ENCODE data around the gene WWC1.

WWC1 gene

DNA sequence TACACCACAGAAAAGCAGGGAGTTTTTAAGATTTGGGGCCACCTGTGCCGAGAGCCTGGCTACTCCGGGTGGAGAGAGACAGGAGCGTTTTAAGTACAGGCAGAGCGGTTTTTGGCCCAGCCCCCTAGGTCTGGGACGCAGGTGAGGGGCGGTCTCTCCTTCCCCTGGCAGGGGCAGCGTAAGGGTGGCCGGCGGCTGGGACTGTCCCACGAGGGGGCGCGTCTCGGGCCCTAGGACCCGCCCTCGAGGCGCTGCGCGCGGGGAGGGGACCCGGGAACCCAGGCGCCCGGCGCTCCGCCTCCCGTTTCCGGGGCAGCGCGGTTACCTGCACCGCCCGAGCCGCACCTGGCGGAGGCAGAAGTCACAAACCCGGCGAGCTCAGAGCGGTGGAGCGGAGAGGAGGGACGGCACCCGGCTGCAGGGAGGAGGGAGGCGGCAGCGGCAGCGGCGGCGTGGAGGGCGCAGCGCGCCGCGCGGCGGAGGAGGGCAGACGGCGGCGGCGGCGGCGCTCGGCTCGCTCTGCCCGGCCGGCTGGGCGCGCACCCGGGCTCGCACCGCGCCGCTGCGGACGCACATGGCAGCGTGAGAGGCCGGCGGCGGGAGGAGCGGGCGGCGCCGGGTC lies at the start of gene WWC1:
WWC1 (plus strand) TSS at position 304 of the 622 bp plus-strand sequence. CDS start 508 bp downstream, outside the sequence.
- DNase-seq (ENCODE audit: low spot score): no peak

DNA sequence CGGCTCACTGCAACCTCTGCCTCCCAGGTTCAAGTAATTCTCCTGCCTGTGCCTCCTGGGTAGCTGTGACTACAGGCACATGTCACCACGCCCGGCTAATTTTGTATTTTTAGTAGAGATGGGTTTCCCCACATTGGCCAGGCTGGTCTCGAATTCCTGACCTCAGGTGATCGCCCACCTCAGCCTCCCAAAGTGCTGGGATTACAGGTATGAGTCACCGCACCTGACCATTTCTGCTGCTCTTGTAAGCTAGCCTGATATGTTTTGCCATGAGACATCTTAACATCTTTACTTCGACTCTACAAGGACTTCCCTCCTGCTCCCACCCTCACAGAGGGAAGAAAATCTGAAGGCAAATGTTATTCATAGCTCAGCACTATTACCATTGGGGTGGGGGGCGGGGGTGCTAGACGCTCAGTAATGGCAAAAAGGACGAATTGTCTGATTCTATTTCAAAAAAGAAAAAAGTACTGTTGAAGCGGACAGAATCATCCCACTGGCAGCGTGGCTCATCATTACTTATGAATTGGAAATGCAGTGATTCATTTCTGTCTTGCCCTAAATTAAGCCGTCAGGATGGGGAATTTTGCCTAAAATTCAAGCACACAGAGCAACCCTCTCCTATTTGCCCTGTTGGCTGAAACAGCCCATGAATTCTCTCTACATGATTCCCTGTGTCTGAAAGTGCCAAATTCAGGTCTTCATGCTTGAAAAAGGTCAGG lies 46.4 kb upstream of the WWC1 start:
- DNase-seq (ENCODE audit: low spot score): no peak

DNA sequence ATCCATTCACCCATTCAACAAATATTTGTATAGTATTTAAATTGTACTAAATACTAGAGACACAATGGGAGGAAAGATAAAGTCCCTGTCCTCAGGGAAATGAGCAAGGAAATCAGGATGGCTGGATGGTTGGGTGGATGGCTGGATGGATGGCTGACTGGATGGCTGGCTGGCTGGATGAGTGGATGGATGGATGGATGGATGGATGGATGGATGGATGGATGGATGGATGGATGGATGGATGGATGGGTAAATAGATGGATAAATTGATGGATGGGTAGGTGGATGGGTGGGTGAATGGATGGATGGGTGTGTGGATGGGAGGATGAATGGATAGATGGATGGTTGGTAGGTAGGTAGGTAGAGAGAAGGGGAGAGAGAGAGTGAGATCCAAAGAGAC lies 41.5 kb upstream of the WWC1 start:
- no peak for DNase-seq (ENCODE audit: low spot score)

- DNase-seq (ENCODE audit: low spot score): no peak
Measured at GRCh38 chr5:168251259-168251658, 40.2 kb upstream of the WWC1 start.

GRCh38 chr5:168254013-168254693 lies 37.3 kb upstream of the WWC1 start:
- DNase-seq (ENCODE audit: low spot score): no peak

DNA sequence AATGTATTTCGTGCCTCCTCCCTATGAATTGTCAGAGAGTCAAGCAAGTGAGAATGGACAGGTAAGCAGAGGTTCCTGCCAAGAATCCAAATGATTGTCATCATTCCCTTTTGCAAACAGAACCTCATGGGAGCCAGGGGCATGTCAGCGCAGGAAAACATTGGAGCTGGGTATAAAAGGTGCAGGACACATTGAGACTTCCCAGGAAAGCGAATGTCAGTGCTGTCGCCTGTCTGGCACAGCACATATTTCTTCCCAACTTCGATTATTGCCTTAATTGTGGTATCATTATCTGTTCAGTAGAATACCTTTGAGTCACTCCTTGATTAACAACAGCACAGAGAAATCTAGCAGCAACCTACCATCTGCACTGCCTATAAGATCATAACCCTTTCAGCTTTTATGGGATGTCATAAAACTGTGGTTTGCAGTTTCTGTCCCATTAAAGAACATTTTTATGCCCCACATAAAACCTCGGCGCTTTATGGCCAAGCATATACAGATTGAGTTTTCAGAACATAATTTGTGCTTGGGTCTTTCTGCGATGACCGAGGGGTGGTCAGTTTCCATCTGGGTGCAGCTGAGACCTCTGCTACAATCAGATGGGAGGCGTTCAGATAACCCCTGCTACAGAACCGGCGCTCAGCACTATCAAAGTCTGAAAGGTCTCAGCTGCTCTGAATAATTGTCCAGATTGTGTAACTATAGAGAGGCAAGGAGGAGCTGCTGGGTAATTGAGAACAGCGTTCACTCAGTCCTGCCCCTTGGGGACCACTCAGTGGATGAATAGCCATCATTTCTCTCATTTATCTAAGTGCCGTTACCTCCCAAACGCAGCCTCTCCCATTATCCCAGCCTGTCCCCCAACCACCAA lies 30.9 kb upstream of the WWC1 start:
- no peak for DNase-seq (ENCODE audit: low spot score)

DNA sequence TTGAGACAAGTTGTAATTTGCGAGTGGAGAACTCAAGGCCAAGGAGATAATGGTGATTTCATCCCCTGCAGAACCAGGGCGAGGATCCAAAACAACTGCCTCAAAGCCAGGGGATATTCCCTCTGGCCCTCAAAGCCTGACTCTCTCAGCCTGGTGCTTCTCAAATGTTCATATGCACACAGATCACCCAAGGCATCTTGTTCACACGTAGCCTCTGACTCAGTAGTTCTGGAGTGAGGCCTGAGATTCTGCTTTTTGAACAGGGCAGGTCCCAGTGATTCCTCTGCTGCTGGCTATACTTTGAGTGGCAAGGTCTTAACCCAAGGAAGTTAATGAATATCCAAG lies 30.2 kb upstream of the WWC1 start:
- DNase-seq (ENCODE audit: low spot score): no peak

DNA sequence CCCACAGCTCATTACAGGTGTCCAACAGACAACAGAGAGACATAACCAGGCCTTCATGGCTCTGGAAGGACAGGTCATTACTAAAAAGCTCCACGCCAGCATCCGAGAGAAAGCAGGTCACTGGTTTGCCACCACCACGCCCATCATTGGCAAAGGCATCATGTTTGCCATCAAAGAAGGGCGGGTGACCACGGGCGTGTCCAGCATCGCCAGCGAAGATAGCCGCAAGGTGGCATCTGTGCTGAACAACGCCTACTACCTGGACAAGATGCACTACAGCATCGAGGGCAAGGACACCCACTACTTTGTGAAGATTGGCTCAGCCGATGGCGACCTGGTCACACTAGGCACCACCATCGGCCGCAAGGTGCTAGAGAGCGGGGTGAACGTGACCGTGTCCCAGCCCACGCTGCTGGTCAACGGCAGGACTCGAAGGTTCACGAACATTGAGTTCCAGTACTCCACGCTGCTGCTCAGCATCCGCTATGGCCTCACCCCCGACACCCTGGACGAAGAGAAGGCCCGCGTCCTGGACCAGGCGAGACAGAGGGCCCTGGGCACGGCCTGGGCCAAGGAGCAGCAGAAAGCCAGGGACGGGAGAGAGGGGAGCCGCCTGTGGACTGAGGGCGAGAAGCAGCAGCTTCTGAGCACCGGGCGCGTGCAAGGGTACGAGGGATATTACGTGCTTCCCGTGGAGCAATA lies 29.3 kb upstream of the WWC1 start:
- no peak for DNase-seq (ENCODE audit: low spot score)

- no peak for DNase-seq (ENCODE audit: low spot score)
Measured at GRCh38 chr5:168263121-168263520, 28.3 kb upstream of the WWC1 start.

GRCh38 chr5:168266016-168266415 lies 25.4 kb upstream of the WWC1 start:
- DNase-seq (ENCODE audit: low spot score): no peak

- peak; percentile 91 for DNase-seq (ENCODE audit: low spot score)
Measured at GRCh38 chr5:168268949-168269936, 22.2 kb upstream of the WWC1 start.

DNA sequence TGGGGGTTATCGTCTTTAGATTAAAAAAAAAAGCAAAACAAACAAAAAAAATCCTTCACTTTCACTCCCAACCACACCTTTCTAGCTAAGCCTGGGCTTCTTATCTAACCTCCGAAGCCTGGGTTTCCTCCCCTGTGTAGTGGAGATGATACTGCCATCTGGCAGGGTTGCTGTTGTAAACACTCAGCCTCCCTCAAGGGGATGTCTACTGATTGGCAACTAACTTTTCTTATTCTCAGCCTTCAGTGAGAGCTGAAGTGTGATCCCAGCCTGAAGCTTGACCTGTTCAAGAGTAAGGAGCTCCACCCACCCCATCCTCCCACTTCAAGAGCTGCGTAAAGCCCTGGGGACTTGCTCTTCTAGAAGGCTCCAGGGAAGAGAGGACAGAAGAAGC lies 21.5 kb upstream of the WWC1 start:
- no peak for DNase-seq (ENCODE audit: low spot score)

GRCh38 chr5:168270476-168270875 lies 21.0 kb upstream of the WWC1 start:
- DNase-seq (ENCODE audit: low spot score): no peak

- DNase-seq (ENCODE audit: low spot score): no peak
Measured at GRCh38 chr5:168273056-168273980, 18.1 kb upstream of the WWC1 start.

GRCh38 chr5:168274406-168274805 lies 17.0 kb upstream of the WWC1 start:
- DNase-seq (ENCODE audit: low spot score): no peak

DNA sequence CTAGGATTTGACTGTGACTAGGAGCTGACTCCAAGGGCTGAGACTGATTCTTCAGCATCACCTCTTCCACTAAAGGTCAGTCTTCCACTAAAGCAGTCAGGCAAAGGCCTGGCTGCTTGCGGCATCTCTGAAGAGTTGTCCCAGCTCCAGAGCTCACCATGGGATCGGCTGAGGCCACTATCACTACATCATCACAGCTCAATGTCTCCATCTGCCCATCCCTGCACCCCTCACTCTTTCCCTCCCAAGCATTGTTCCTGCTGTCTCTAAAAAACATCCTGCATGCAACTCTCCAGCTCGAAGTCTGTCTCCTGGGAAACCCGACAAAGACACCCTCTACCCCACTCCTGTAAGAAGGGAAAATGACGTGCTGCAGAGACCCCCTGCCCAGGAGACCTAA lies 15.5 kb upstream of the WWC1 start:
- DNase-seq (ENCODE audit: low spot score): no peak

- DNase-seq (ENCODE audit: low spot score): no peak
Measured at GRCh38 chr5:168282120-168282519, 9.3 kb upstream of the WWC1 start.

DNA sequence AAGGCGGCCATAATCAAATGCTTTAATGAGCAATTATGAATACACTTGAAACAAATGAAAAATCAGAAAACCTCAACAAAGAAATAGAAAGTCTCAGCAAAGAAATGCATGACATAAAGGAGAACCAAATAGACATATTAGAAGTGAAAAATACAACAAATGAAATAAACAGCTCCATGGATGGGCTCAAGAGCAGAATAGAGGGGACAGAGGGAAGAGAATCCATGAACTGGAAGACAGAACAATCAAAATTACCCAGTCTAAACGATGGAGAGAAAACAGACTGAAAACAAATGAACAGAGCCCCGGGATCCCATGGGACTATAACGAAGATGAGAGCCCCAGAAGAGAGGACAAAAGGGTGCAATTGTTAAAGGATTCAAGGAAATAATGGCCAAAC lies 6.6 kb upstream of the WWC1 start:
- DNase-seq (ENCODE audit: low spot score): no peak

DNA sequence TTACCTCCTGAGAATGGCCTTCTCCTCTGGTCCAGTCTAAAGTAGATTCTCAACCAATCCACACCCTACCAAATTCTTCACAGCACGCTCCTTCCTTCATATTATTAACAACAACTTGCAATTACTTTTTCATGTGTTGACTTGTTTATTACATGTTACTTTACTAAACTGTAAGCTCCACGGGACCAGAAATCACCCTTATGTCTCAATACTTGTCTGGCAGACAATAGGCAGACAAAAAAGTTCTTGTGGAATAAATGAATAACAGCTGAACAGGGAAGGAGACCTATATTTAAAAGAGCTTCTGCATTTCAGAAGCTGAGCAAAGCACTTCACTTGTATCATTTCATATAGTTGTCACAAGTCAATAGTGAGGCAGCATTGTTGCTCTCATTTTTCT lies 5.7 kb upstream of the WWC1 start:
- DNase-seq (ENCODE audit: low spot score): no peak
